HepG2 (cell line): Measurements from ENCODE around the gene RHBDF2. TPM values are rescaled to one million over a fixed set of nuclear protein-coding genes. Genes with fewer than 3 reads are reported as not detected.

ENCODE experiments used
- ATAC-seq: fragments of 200-7000 bp; cut with Tn5 transposase; 3 replicates; pipeline ENCODE4 v1.9.1; 2020; ENCODE audit warnings: mild to moderate bottlenecking, moderate library complexity
- BruUV-seq: library from RNA; stranded (reverse); fragments of 400-500 nt; replicated peaks from 2 replicates; lab custom pipeline; 2021; lab: Mats Ljungman, UMichigan
- CTCF ChIA-PET: fragments of 300-600 bp; formaldehyde crosslinking; extraction: SDS; loops from one replicate; lab custom pipeline; 2021; ENCODE audit warnings: low total read pairs, inconsistent platforms, low intra/inter-chr PET ratio; lab: Yijun Ruan, JAX
- POLR2A ChIA-PET: fragments of 350-600 bp; sonication (Branson Sonifier 250); formaldehyde crosslinking; loops from one replicate; lab custom pipeline; 2020; ENCODE audit warnings: antibody characterized with exemption, inconsistent platforms; lab: Yijun Ruan, JAX
- DNase-seq: peaks from one replicate; pipeline ENCODE4 v3.0.0-alpha.2; 2015; ENCODE audit warnings: low spot score
- FAIRE-seq: peaks from 3 replicates; lab custom pipeline; 2011; peaks lifted over from hg19 to GRCh38; lab: Jason Lieb, UNC
- H2AFZ ChIP-seq: one replicate; pipeline ENCODE4 v1.6.1; 2011; ENCODE audit warnings: low read length, inconsistent platforms
- H3K27ac ChIP-seq: fragments of 300-600 bp; 3 replicates; pipeline ENCODE4 v1.8.0; 2011; ENCODE audit warnings: mixed run types, mild to moderate bottlenecking, mixed read lengths, low read length, inconsistent platforms; ENCODE audit not compliant: insufficient read depth; ENCODE audit errors: extremely low read length
- H3K27me3 ChIP-seq, 2 experiments: fragments of 200-600 bp in 1 of 2; 2 replicates in 1 of 2; 3 replicates in 1 of 2; pipeline versions ENCODE4 v1.6.0 to v1.8.0; 2011; ENCODE audit warnings: low read length in 2 of 2, mild to moderate bottlenecking in 2 of 2, moderate library complexity in 2 of 2, inconsistent platforms in 1 of 2; ENCODE audit not compliant: insufficient read depth in 2 of 2, control insufficient read depth in 1 of 2
- H3K36me3 ChIP-seq, 2 experiments: fragments of 200-600 bp in 1 of 2; replicated peaks in 1 of 2; 2 replicates in 1 of 2; 3 replicates in 1 of 2; pipeline versions ENCODE4 v1.5.1 to v1.8.0; 2011; ENCODE audit warnings: low read length in 2 of 2, inconsistent platforms in 1 of 2; ENCODE audit not compliant: insufficient read depth in 2 of 2, control insufficient read depth in 1 of 2
- H3K4me1 ChIP-seq: 2 replicates; pipeline ENCODE4 v1.5.1; 2012; ENCODE audit warnings: low read length, inconsistent platforms; ENCODE audit not compliant: insufficient read depth
- H3K4me2 ChIP-seq: 2 replicates; pipeline ENCODE4 v1.6.0; 2011; ENCODE audit warnings: low read depth, low read length, inconsistent platforms
- H3K4me3 ChIP-seq, 3 experiments: fragments of 200-600 bp in 1 of 3; sonication (generic), shearing (Covaris generic) in 1 of 3; replicated peaks in 1 of 3; 2 replicates each; pipeline ENCODE4 v1.5.1; 2011 to 2016; ENCODE audit warnings: low read length in 3 of 3, inconsistent platforms in 2 of 3, low read depth in 2 of 3, mild to moderate bottlenecking in 2 of 3, control low read depth in 1 of 3, mixed read lengths in 1 of 3; ENCODE audit not compliant: insufficient read depth in 1 of 3
- H3K79me2 ChIP-seq: one replicate; pipeline ENCODE4 v1.6.1; 2011; ENCODE audit warnings: low read length, inconsistent platforms; ENCODE audit not compliant: insufficient read depth
- H3K9ac ChIP-seq: 2 replicates; pipeline ENCODE4 v1.6.0; 2011; ENCODE audit warnings: mild to moderate bottlenecking, low read depth, low read length, inconsistent platforms; ENCODE audit not compliant: insufficient read depth
- H3K9me3 ChIP-seq: 2 replicates; pipeline ENCODE4 v1.5.1; 2012; ENCODE audit warnings: mild to moderate bottlenecking, low read length
- H4K20me1 ChIP-seq: 2 replicates; pipeline ENCODE4 v1.6.0; 2011; ENCODE audit warnings: inconsistent platforms, mild to moderate bottlenecking, low read length, moderate library complexity; ENCODE audit not compliant: insufficient read depth
- CEBPG ChIP-seq: IDR thresholded peaks from 2 replicates; pipeline ENCODE4 v1.6.1; 2016
- HOXA5 ChIP-seq: sonication (generic); formaldehyde crosslinking; IDR thresholded peaks from 2 replicates; pipeline ENCODE4 v1.4.0; 2020; ENCODE audit warnings: missing genetic modification reagents
- KAT2B ChIP-seq: fragments of 150-350 bp; IDR thresholded peaks from 2 replicates; pipeline ENCODE4 v1.6.1; 2014; ENCODE audit warnings: low read depth, low read length, borderline replicate concordance
- MBNL3 ChIP-seq: fragments of 250-450 bp; sonication (Bioruptor Pico); conservative IDR thresholded peaks from 2 replicates; pipeline ENCODE4 v1.8.0; 2022; ENCODE audit warnings: mild to moderate bottlenecking, inconsistent platforms
- NFYC ChIP-seq: IDR thresholded peaks from 2 replicates; pipeline ENCODE4 v1.6.1; 2016; ENCODE audit warnings: missing genetic modification reagents, missing compliant biosample characterization
- PHF20 ChIP-seq: sonication (generic); formaldehyde crosslinking; IDR thresholded peaks from 2 replicates; pipeline ENCODE4 v1.5.0; 2020; ENCODE audit warnings: mild to moderate bottlenecking, missing genetic modification reagents
- POLR2G ChIP-seq: fragments of 200-400 bp; formaldehyde crosslinking; IDR thresholded peaks from 2 replicates; pipeline ENCODE4 v1.6.1; 2018; ENCODE audit warnings: mild to moderate bottlenecking, low read depth, low read length, moderate library complexity
- SRSF1 ChIP-seq: fragments of 200-400 bp; formaldehyde crosslinking; optimal IDR thresholded peaks from 2 replicates; pipeline ENCODE3; 2017; ENCODE audit warnings: mild to moderate bottlenecking, low read depth, low read length, moderate library complexity
- ZBTB3 ChIP-seq: sonication (generic); formaldehyde crosslinking; IDR thresholded peaks from 2 replicates; pipeline ENCODE4 v1.4.0; 2020; ENCODE audit warnings: low read depth, mild to moderate bottlenecking, moderate library complexity, missing genetic modification reagents, borderline replicate concordance
- ZFP36L1 ChIP-seq: sonication (generic); formaldehyde crosslinking; IDR thresholded peaks from 2 replicates; pipeline ENCODE4 v1.8.0; 2022; ENCODE audit warnings: mild to moderate bottlenecking, missing genetic modification reagents, moderate library complexity
- ZKSCAN5 ChIP-seq: sonication (generic); formaldehyde crosslinking; IDR thresholded peaks from 2 replicates; pipeline ENCODE4 v1.5.1; 2020; ENCODE audit warnings: mild to moderate bottlenecking, missing genetic modification reagents
- ZNF251 ChIP-seq: sonication (generic); formaldehyde crosslinking; IDR thresholded peaks from 2 replicates; pipeline ENCODE4 v1.9.0; 2021; ENCODE audit warnings: mild to moderate bottlenecking, missing genetic modification reagents
- WGBS: methylation state at CpG from one replicate; pipeline ENCODE4 v1.1.6; 2017; ENCODE audit warnings: low lambda C conversion rate; 5-methylcytosine and 5-hydroxymethylcytosine counted together
- in situ Hi-C: cut with HindIII; loops from 2 replicates; pipeline ENCODE4 v1.10.0; 2017; ENCODE audit warnings: low pct_unique_long_range_greater_than_20kb; ENCODE audit not compliant: extremely low pct_ligation_motif_present
- intact Hi-C: fragments of 100-400 bp; cut with micrococcal nuclease; formaldehyde crosslinking; loops from one replicate; pipeline ENCODE4 v1.10.0; 2022; ENCODE audit not compliant: unreplicated experiment
- polyA plus RNA-seq, 8 experiments: library from polyadenylated mRNA; depleted of rRNA in 3 of 8; stranded (reverse) in 7 of 8; unstranded in 1 of 8; fragments of >200 nt; fragmentation: Illumina TruSeq in 4 of 8; extraction: Trizol in 4 of 8; gene quantifications; 2 replicates each; pipeline versions ENCODE4 v1.2.1 to v1.2.3, GENCODE V29; 2011 to 2016; ENCODE audit warnings: low read depth in 4 of 8, missing spikeins in 1 of 8, mixed read lengths in 1 of 8; ENCODE audit not compliant: insufficient read depth in 1 of 8
- total RNA-seq, 5 experiments: library from RNA; depleted of rRNA; stranded (reverse); fragments of >200 nt; fragmentation: Illumina TruSeq; extraction: Trizol; gene quantifications; 2 replicates each; pipeline ENCODE4 v1.2.3, GENCODE V29; 2016; ENCODE audit warnings: low read depth in 1 of 5
- TF ChIP-seq, protein P1 (sequence below): sonication (generic); formaldehyde crosslinking; IDR thresholded peaks from 2 replicates; pipeline ENCODE4 v1.5.0; 2020; ENCODE audit warnings: missing genetic modification reagents, mild to moderate bottlenecking, borderline replicate concordance
- TF ChIP-seq, protein P2 (sequence below): sonication (generic); formaldehyde crosslinking; IDR thresholded peaks from 2 replicates; pipeline ENCODE4 v1.4.0; 2020; ENCODE audit warnings: mild to moderate bottlenecking, missing genetic modification reagents, borderline replicate concordance

RHBDF2 gene
- total and polyA plus RNA-seq, 2 of the 13 experiments (the other 11 are each of a cell fraction or from before 2014, with no cell fraction given): 7.8 to 24.2 TPM

DNA sequence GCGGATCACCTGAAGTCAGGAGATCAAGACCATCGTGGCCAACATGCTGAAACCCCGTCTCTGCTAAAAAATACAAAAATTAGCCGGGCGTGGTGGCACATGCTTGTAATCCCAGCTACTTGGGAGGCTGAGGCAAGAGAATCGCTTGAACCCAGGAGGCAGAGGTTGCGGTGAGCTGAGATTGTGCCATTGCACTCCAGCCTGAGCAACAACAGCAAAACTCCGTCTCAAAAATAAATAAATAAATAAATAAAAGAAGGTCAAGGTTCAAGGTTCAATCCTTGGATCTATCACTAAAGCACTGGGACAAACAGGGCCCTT is 24.2 kb upstream of the RHBDF2 start (continued):
- 0 out of 2 replicates have a peak, but pooled peaks have one; percentile 50 for TF ChIP-seq PHF20

DNA sequence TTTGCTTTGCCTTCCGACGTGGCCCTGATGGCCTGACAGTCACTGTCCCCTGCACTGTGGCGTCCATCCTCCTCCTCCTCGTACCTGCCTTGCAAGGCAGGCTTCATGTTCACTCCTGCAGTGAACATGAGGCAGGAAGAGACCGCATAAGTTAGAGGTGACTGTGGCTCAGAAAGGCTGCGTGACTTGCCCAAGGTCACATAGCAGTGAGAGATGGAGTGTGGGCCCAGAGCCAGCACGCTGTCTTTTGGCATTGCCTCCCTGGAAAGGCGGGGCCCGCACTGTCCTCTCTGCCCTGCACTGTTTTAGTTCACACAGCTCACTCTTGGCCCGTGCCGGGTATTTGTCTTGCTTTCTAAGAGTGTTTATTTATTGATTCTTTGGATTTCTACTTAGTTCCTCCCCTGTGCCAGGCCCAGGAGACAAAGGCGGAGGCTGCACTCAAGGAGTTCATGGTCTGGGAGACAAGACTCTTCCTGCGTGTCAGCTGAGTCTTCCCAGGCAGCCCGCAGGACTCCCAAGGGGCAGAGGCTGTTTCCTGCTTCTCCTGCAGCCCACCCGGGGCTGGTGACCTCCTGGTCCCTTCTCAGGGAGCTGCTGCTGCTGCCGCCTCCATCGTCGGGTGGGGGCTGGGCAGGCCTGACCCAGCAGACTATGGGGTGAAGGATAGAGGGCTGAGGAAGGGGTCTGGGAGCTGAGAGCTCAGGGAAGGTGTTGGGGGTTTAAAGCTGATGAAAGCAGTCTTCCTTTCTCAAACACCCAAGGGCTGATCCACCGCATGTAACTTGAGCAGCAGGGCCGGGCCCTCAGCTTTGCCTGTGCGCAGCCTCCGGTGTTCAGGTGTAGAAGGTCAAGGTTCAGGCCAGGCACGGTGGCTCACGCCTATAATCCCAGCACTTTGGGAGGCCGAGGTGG is 23.6 kb upstream of the RHBDF2 start:
- intact Hi-C loops (loop anchor here (1.0 to 5.0 kb wide), 3 partner anchors 8 to 147 kb away; no protein-coding TSS in a partner anchor), in situ Hi-C loops (loop anchor here (5.0 kb wide), 2 partner anchors 32 to 102 kb away; no protein-coding TSS in a partner anchor)
- Histone ChIP-seq H3K4me2 (peak overlapping the region; percentile 96), H3K4me1 (peaks cover 91% of the 10 kb centered on the region), H3K9ac (peak overlapping the region; percentile 42), H4K20me1 (no peaks in the 10 kb centered on the region), H3K79me2 (no peaks in the 10 kb centered on the region), H3K9me3 (no peaks in the 10 kb centered on the region), H3K27me3 (peaks cover 8 to 17% of the 10 kb centered on the region in 2 experiments), H3K27ac (peak overlapping the region; percentile 62), H3K36me3 (no peaks in the 10 kb centered on the region), H2AFZ (no peak overlapping the region), H3K4me3 (peak overlapping the region; percentile 33 to 70 (median 46))
- FAIRE-seq (peak; percentile 28), DNase-seq (peak; percentile 72), ATAC-seq (peak; percentile 53)
- BruUV-seq: no TSS peak
- WGBS: 5% methylated on average over 21 of the region's 25 CpGs
- POLR2A ChIA-PET: interaction anchor here (0.5 to 5.7 kb wide), 17 partner anchors 9 to 237 kb away, joined by 3 to 50 read pairs (median 5); partner anchors contain the start of genes PRCD and RHBDF2
- CTCF ChIA-PET: interaction anchor here (0.9 to 4.2 kb wide), 5 partner anchors 8 to 61 kb away, joined by 3 to 86 read pairs (median 4); partner anchors contain the start of gene ST6GALNAC2
- TF ChIP-seq, protein P1, sequence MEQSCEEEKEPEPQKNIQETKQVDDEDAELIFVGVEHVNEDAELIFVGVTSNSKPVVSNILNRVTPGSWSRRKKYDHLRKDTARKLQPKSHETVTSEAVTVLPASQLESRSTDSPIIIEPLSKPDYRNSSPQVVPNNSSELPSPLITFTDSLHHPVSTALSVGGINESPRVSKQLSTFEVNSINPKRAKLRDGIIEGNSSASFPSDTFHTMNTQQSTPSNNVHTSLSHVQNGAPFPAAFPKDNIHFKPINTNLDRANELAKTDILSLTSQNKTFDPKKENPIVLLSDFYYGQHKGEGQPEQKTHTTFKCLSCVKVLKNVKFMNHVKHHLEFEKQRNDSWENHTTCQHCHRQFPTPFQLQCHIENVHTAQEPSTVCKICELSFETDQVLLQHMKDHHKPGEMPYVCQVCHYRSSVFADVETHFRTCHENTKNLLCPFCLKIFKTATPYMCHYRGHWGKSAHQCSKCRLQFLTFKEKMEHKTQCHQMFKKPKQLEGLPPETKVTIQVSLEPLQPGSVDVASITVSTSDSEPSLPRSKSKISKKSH: peak; percentile 92
- TF ChIP-seq ZNF251 (CRISPR knock-in tag): no peak
- 0 out of 2 replicates have a peak, but pooled peaks have one; percentile 44 for TF ChIP-seq PHF20
- TF ChIP-seq ZKSCAN5 (CRISPR knock-in tag): peak; percentile 53; the same call in 1 of the 2 replicates
- no peak for TF ChIP-seq KAT2B
- TF ChIP-seq, protein P2, sequence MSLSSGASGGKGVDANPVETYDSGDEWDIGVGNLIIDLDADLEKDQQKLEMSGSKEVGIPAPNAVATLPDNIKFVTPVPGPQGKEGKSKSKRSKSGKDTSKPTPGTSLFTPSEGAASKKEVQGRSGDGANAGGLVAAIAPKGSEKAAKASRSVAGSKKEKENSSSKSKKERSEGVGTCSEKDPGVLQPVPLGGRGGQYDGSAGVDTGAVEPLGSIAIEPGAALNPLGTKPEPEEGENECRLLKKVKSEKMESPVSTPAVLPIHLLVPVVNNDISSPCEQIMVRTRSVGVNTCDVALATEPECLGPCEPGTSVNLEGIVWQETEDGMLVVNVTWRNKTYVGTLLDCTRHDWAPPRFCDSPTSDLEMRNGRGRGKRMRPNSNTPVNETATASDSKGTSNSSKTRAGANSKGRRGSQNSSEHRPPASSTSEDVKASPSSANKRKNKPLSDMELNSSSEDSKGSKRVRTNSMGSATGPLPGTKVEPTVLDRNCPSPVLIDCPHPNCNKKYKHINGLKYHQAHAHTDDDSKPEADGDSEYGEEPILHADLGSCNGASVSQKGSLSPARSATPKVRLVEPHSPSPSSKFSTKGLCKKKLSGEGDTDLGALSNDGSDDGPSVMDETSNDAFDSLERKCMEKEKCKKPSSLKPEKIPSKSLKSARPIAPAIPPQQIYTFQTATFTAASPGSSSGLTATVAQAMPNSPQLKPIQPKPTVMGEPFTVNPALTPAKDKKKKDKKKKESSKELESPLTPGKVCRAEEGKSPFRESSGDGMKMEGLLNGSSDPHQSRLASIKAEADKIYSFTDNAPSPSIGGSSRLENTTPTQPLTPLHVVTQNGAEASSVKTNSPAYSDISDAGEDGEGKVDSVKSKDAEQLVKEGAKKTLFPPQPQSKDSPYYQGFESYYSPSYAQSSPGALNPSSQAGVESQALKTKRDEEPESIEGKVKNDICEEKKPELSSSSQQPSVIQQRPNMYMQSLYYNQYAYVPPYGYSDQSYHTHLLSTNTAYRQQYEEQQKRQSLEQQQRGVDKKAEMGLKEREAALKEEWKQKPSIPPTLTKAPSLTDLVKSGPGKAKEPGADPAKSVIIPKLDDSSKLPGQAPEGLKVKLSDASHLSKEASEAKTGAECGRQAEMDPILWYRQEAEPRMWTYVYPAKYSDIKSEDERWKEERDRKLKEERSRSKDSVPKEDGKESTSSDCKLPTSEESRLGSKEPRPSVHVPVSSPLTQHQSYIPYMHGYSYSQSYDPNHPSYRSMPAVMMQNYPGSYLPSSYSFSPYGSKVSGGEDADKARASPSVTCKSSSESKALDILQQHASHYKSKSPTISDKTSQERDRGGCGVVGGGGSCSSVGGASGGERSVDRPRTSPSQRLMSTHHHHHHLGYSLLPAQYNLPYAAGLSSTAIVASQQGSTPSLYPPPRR (CRISPR knock-in tag): peak; percentile 77
- TF ChIP-seq CEBPG (CRISPR knock-in tag): no peak
- no peak for TF ChIP-seq MBNL3
- TF ChIP-seq NFYC (CRISPR knock-in tag): no peak; the same call in 1 of the 2 replicates
- TF ChIP-seq ZBTB3: no peak
- TF ChIP-seq SRSF1: no peak
- no peak for TF ChIP-seq POLR2G
- TF ChIP-seq ZFP36L1 (CRISPR knock-in tag): 0 out of 2 replicates have a peak, but pooled peaks have one; percentile 55
- TF ChIP-seq HOXA5 (CRISPR knock-in tag): peak; percentile 44; the same call in 1 of the 2 replicates
